SK-N-SH treated with all-trans-retinoic acid at 6 μM for 48 hours (cell line): ENCODE results near the gene MAPK14.

ENCODE experiments used
- ATAC-seq: fragments of 200-7000 bp; cut with Tn5 transposase; 3 replicates; pipeline ENCODE4 v1.9.1; 2020; ENCODE audit warnings: mild to moderate bottlenecking, moderate library complexity
- ARNTL ChIP-seq: fragments of 450-650 bp; formaldehyde crosslinking; IDR thresholded peaks from 2 replicates; pipeline ENCODE4 v1.5.0; 2020; ENCODE audit warnings: low read depth, mild to moderate bottlenecking, moderate library complexity, borderline replicate concordance
- BACH2 ChIP-seq: fragments of 250-450 bp; sonication (Bioruptor Pico); IDR thresholded peaks from 2 replicates; pipeline ENCODE4 v1.9.0; 2021; ENCODE audit warnings: mild to moderate bottlenecking, borderline replicate concordance
- CSRNP3 ChIP-seq: fragments of 250-450 bp; sonication (Bioruptor Pico); IDR thresholded peaks from 2 replicates; pipeline ENCODE4 v1.5.1; 2021; ENCODE audit warnings: mild to moderate bottlenecking, moderate library complexity
- ESRRG ChIP-seq: fragments of 250-450 bp; sonication (Bioruptor Pico); IDR thresholded peaks from 2 replicates; pipeline ENCODE4 v1.6.1; 2021; ENCODE audit warnings: mild to moderate bottlenecking
- GLIS3 ChIP-seq: fragments of 250-450 bp; sonication (Bioruptor Pico); IDR thresholded peaks from 2 replicates; pipeline ENCODE4 v1.5.0; 2020; ENCODE audit warnings: mild to moderate bottlenecking, moderate library complexity
- ISL1 ChIP-seq: fragments of 250-450 bp; sonication (Bioruptor Pico); IDR thresholded peaks from 2 replicates; pipeline ENCODE4 v2.1.2; 2022; ENCODE audit warnings: mild to moderate bottlenecking, moderate library complexity
- OSR1 ChIP-seq: fragments of 250-450 bp; sonication (Bioruptor Pico); IDR thresholded peaks from 2 replicates; pipeline ENCODE4 v1.8.0; 2022; ENCODE audit warnings: moderate library complexity, mild to moderate bottlenecking, inconsistent platforms
- PATZ1 ChIP-seq: fragments of 250-450 bp; sonication (Bioruptor Pico); IDR thresholded peaks from 2 replicates; pipeline ENCODE4 v1.8.0; 2020; ENCODE audit warnings: mild to moderate bottlenecking, moderate library complexity, borderline replicate concordance
- PPARA ChIP-seq: fragments of 250-450 bp; sonication (Bioruptor Pico); IDR thresholded peaks from 2 replicates; pipeline ENCODE4 v1.5.0; 2020; ENCODE audit warnings: mild to moderate bottlenecking, borderline replicate concordance
- RARB ChIP-seq: fragments of 250-450 bp; sonication (Bioruptor Pico); IDR thresholded peaks from 2 replicates; pipeline ENCODE4 v1.8.0; 2021; ENCODE audit warnings: mild to moderate bottlenecking, moderate library complexity
- SNAI2 ChIP-seq: fragments of 250-450 bp; sonication (Bioruptor Pico); IDR thresholded peaks from 2 replicates; pipeline ENCODE4 v1.5.0; 2020; ENCODE audit warnings: mild to moderate bottlenecking, moderate library complexity
- TCF4 ChIP-seq: fragments of 250-450 bp; sonication (Bioruptor Pico); IDR thresholded peaks from 2 replicates; pipeline ENCODE4 v1.8.0; 2021; ENCODE audit warnings: mild to moderate bottlenecking, moderate library complexity, borderline replicate concordance
- TOX ChIP-seq: fragments of 250-450 bp; sonication (Bioruptor Pico); IDR thresholded peaks from 2 replicates; pipeline ENCODE4 v1.8.0; 2021; ENCODE audit warnings: mild to moderate bottlenecking, moderate library complexity, borderline replicate concordance
- ZC3H10 ChIP-seq: fragments of 250-450 bp; sonication (Bioruptor Pico); IDR thresholded peaks from 2 replicates; pipeline ENCODE4 v1.5.1; 2021; ENCODE audit warnings: mild to moderate bottlenecking, moderate library complexity
- ZFP3 ChIP-seq: fragments of 250-450 bp; sonication (Bioruptor Pico); IDR thresholded peaks from 2 replicates; pipeline ENCODE4 v1.5.0; 2020; ENCODE audit warnings: mild to moderate bottlenecking, moderate library complexity
- ZFP30 ChIP-seq: fragments of 450-650 bp; formaldehyde crosslinking; IDR thresholded peaks from 2 replicates; pipeline ENCODE4 v1.5.0; 2022; ENCODE audit warnings: mild to moderate bottlenecking, moderate library complexity
- ZNF565 ChIP-seq: fragments of 450-650 bp; formaldehyde crosslinking; conservative IDR thresholded peaks from 2 replicates; pipeline ENCODE4 v1.5.0; 2020; ENCODE audit warnings: low read depth, mild to moderate bottlenecking, moderate library complexity
- ZNF70 ChIP-seq: fragments of 450-650 bp; formaldehyde crosslinking; IDR thresholded peaks from 2 replicates; pipeline ENCODE4 v1.5.0; 2020; ENCODE audit warnings: mild to moderate bottlenecking, moderate library complexity
- ZNF8 ChIP-seq: fragments of 450-650 bp; formaldehyde crosslinking; IDR thresholded peaks from 2 replicates; pipeline ENCODE4 v1.5.0; 2020; ENCODE audit warnings: mild to moderate bottlenecking, moderate library complexity
- TF ChIP-seq, protein P1 (sequence below): fragments of 250-450 bp; sonication (Bioruptor Pico); IDR thresholded peaks from 2 replicates; pipeline ENCODE4 v1.8.0; 2021; ENCODE audit warnings: low read depth, mild to moderate bottlenecking, moderate library complexity, borderline replicate concordance
- TF ChIP-seq, protein P2 (sequence below): fragments of 250-450 bp; sonication (Bioruptor Pico); IDR thresholded peaks from 2 replicates; pipeline ENCODE4 v1.5.0; 2020; ENCODE audit warnings: mild to moderate bottlenecking, moderate library complexity
- TF ChIP-seq, protein P3 (sequence below): fragments of 250-450 bp; sonication (Bioruptor Pico); IDR thresholded peaks from 2 replicates; pipeline ENCODE4 v1.5.1; 2020; ENCODE audit warnings: low read depth, mild to moderate bottlenecking, moderate library complexity

Gene MAPK14

GRCh38 chr6:36040958-36041357 lies 13.3 kb downstream of the MAPK14 start:
- TF ChIP-seq ZFP3 (CRISPR knock-in tag) (no peak), SNAI2 (CRISPR knock-in tag) (no peak), ZNF8 (CRISPR knock-in tag) (no peak), TCF4 (CRISPR knock-in tag) (no peak), ZC3H10 (CRISPR knock-in tag) (no peak), ISL1 (CRISPR knock-in tag) (no peak), ESRRG (no peak), ZFP30 (no peak), OSR1 (CRISPR knock-in tag) (no peak), BACH2 (no peak), PPARA (CRISPR knock-in tag) (no peak), CSRNP3 (CRISPR knock-in tag) (no peak), ZNF70 (no peak)
- TF ChIP-seq, protein P1, sequence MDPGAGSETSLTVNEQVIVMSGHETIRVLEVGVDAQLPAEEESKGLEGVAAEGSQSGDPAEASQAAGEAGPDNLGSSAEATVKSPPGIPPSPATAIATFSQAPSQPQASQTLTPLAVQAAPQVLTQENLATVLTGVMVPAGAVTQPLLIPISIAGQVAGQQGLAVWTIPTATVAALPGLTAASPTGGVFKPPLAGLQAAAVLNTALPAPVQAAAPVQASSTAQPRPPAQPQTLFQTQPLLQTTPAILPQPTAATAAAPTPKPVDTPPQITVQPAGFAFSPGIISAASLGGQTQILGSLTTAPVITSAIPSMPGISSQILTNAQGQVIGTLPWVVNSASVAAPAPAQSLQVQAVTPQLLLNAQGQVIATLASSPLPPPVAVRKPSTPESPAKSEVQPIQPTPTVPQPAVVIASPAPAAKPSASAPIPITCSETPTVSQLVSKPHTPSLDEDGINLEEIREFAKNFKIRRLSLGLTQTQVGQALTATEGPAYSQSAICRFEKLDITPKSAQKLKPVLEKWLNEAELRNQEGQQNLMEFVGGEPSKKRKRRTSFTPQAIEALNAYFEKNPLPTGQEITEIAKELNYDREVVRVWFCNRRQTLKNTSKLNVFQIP, result no peak
- TF ChIP-seq, protein P2, sequence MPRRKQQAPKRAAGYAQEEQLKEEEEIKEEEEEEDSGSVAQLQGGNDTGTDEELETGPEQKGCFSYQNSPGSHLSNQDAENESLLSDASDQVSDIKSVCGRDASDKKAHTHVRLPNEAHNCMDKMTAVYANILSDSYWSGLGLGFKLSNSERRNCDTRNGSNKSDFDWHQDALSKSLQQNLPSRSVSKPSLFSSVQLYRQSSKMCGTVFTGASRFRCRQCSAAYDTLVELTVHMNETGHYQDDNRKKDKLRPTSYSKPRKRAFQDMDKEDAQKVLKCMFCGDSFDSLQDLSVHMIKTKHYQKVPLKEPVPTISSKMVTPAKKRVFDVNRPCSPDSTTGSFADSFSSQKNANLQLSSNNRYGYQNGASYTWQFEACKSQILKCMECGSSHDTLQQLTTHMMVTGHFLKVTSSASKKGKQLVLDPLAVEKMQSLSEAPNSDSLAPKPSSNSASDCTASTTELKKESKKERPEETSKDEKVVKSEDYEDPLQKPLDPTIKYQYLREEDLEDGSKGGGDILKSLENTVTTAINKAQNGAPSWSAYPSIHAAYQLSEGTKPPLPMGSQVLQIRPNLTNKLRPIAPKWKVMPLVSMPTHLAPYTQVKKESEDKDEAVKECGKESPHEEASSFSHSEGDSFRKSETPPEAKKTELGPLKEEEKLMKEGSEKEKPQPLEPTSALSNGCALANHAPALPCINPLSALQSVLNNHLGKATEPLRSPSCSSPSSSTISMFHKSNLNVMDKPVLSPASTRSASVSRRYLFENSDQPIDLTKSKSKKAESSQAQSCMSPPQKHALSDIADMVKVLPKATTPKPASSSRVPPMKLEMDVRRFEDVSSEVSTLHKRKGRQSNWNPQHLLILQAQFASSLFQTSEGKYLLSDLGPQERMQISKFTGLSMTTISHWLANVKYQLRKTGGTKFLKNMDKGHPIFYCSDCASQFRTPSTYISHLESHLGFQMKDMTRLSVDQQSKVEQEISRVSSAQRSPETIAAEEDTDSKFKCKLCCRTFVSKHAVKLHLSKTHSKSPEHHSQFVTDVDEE (CRISPR knock-in tag), result no peak
- no peak for ATAC-seq

DNA sequence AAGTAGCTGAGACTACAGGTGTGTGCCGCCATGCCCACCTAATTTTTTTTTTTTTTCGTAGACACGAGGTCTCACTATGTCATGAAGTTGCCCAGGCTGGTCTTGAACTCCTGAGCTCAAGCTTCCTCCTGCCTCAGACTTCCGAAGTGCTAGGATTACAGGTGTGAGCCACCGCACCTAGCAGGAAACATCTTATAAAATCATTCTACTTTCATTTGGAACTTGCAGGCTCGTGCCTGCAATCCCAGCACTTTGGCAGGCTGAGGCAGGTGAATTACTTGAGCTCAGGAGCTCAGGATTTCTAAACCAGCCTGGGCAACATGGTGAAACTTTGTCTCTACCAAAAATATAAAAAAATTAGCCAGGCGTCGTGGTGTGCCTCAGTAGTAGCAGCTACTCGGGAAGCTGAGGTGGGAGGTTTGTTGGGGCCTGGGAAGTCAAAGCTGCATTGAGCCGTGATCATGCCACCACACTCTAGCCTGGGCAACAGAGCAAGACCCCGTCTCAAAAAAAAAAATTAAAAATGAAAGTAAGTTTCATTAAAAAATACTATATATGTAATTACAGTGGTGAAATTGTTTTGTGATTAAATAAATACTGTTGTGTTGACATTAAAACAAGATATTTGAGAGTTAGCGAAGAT lies 15.1 kb downstream of the MAPK14 start:
- TF ChIP-seq, protein P1, result no peak
- no peak for TF ChIP-seq PATZ1 (CRISPR knock-in tag)
- TF ChIP-seq OSR1 (CRISPR knock-in tag), result no peak
- TF ChIP-seq ZNF70, result no peak
- TF ChIP-seq, protein P3, sequence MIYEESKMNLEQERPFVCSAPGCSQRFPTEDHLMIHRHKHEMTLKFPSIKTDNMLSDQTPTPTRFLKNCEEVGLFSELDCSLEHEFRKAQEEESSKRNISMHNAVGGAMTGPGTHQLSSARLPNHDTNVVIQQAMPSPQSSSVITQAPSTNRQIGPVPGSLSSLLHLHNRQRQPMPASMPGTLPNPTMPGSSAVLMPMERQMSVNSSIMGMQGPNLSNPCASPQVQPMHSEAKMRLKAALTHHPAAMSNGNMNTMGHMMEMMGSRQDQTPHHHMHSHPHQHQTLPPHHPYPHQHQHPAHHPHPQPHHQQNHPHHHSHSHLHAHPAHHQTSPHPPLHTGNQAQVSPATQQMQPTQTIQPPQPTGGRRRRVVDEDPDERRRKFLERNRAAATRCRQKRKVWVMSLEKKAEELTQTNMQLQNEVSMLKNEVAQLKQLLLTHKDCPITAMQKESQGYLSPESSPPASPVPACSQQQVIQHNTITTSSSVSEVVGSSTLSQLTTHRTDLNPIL (CRISPR knock-in tag), result no peak
- TF ChIP-seq ARNTL (CRISPR knock-in tag), result no peak
- TF ChIP-seq ZC3H10 (CRISPR knock-in tag), result no peak
- no peak for TF ChIP-seq CSRNP3 (CRISPR knock-in tag)
- no peak for TF ChIP-seq TCF4 (CRISPR knock-in tag)
- no peak for TF ChIP-seq GLIS3 (CRISPR knock-in tag)
- no peak for TF ChIP-seq ZNF8 (CRISPR knock-in tag)
- TF ChIP-seq, protein P2 (CRISPR knock-in tag), result no peak
- TF ChIP-seq ZFP30, result no peak
- no peak for TF ChIP-seq ZNF565
- no peak for TF ChIP-seq ISL1 (CRISPR knock-in tag)
- TF ChIP-seq ZFP3 (CRISPR knock-in tag), result no peak
- TF ChIP-seq TOX (CRISPR knock-in tag), result no peak
- no peak for TF ChIP-seq SNAI2 (CRISPR knock-in tag)
- TF ChIP-seq RARB (CRISPR knock-in tag), result no peak
- ATAC-seq, result no peak
